H1 (cell line): Measurements from ENCODE around the gene LEFTY1. TPM values are rescaled to one million over a fixed set of nuclear protein-coding genes. Genes with fewer than 3 reads are reported as not detected.

Source experiments
- CTCF ChIA-PET: fragments of 300-600 bp; sonication (Branson Sonifier 250); formaldehyde crosslinking; loops from one replicate; lab custom pipeline; 2021; ENCODE audit not compliant: partially characterized antibody; lab: Charles Lee
- POLR2A ChIA-PET: fragments of 300-600 bp; sonication (Branson Sonifier 250); formaldehyde crosslinking; loops from one replicate; lab custom pipeline; 2021; ENCODE audit warnings: inconsistent platforms; ENCODE audit not compliant: partially characterized antibody; lab: Charles Lee
- DNase-seq, 2 experiments: peaks; one replicate each; pipeline versions ENCODE4 v3.0.0 to v3.0.0-alpha.2; 2010 to 2022; ENCODE audit warnings: low spot score in 2 of 2, low read depth in 1 of 2, mixed read lengths in 1 of 2
- FAIRE-seq: peaks from 2 replicates; lab custom pipeline; 2011; peaks lifted over from hg19 to GRCh38; lab: Jason Lieb, UNC
- H2AFZ ChIP-seq: 2 replicates; pipeline ENCODE4 v1.8.1; 2012; ENCODE audit warnings: low read length, inconsistent platforms
- H2AK5ac ChIP-seq: 2 replicates; pipeline ENCODE4 v1.6.1; 2013; ENCODE audit warnings: low read depth, low read length
- H2BK120ac ChIP-seq: replicated peaks from 2 replicates; pipeline ENCODE3; 2013; ENCODE audit warnings: low read depth, low read length, inconsistent platforms
- H2BK12ac ChIP-seq: 2 replicates; pipeline ENCODE4 v1.6.1; 2013; ENCODE audit warnings: low read depth, low read length
- H2BK15ac ChIP-seq: 2 replicates; pipeline ENCODE4 v1.6.1; 2013; ENCODE audit warnings: low read length
- H2BK20ac ChIP-seq: 2 replicates; pipeline ENCODE4 v1.6.1; 2013; ENCODE audit warnings: low read length
- H2BK5ac ChIP-seq: 2 replicates; pipeline ENCODE4 v1.6.1; 2013; ENCODE audit warnings: low read depth, low read length
- H3K14ac ChIP-seq: 2 replicates; pipeline ENCODE4 v1.6.1; 2013; ENCODE audit warnings: inconsistent platforms; ENCODE audit not compliant: insufficient read length
- H3K18ac ChIP-seq: 2 replicates; pipeline ENCODE4 v1.6.1; 2013; ENCODE audit warnings: low read length; ENCODE audit errors: extremely low read depth
- H3K23ac ChIP-seq: 2 replicates; pipeline ENCODE4 v1.6.1; 2013; ENCODE audit warnings: inconsistent platforms; ENCODE audit not compliant: insufficient read length
- H3K23me2 ChIP-seq: 2 replicates; pipeline ENCODE4 v1.6.1; 2013; ENCODE audit warnings: low read depth, low read length
- H3K27ac ChIP-seq: 2 replicates; pipeline ENCODE4 v1.6.1; 2011; ENCODE audit warnings: low read depth, low read length, inconsistent platforms
- H3K27me3 ChIP-seq, 4 experiments: replicated peaks in 1 of 4; 1 replicate in 1 of 4; 2 replicates in 3 of 4; pipeline versions ENCODE4 v1.6.1 to v1.8.1; 2011 to 2013; ENCODE audit warnings: low read length in 3 of 4, mild to moderate bottlenecking in 3 of 4, inconsistent platforms in 2 of 4, mixed read lengths in 2 of 4, moderate library complexity in 1 of 4; ENCODE audit not compliant: control insufficient read depth in 3 of 4, insufficient read depth in 3 of 4; ENCODE audit errors: extremely low read depth in 1 of 4
- H3K36me3 ChIP-seq, 4 experiments: 2 replicates each; pipeline versions ENCODE4 v1.6.1 to v1.8.1; 2011 to 2013; ENCODE audit warnings: mild to moderate bottlenecking in 4 of 4, low read length in 3 of 4, moderate library complexity in 2 of 4, control low read depth in 1 of 4, inconsistent platforms in 1 of 4; ENCODE audit not compliant: insufficient read depth in 4 of 4, control insufficient read depth in 2 of 4
- H3K4ac ChIP-seq: replicated peaks from 2 replicates; pipeline ENCODE3; 2013; ENCODE audit warnings: low read length, low read depth, mixed read lengths, inconsistent platforms; ENCODE audit not compliant: insufficient read length
- H3K4me1 ChIP-seq, 4 experiments: replicated peaks in 1 of 4; 1 replicate in 1 of 4; 2 replicates in 3 of 4; pipeline versions ENCODE4 v1.6.1 to v1.8.1; 2011 to 2013; ENCODE audit warnings: low read length in 3 of 4, inconsistent platforms in 2 of 4, mixed read lengths in 1 of 4; ENCODE audit not compliant: insufficient read depth in 4 of 4, control insufficient read depth in 3 of 4
- H3K4me2 ChIP-seq, 2 experiments: 2 replicates each; pipeline versions ENCODE4 v1.6.1 to v1.8.1; 2011 to 2013; ENCODE audit warnings: low read depth in 2 of 2, low read length in 2 of 2, control low read depth in 1 of 2, inconsistent platforms in 1 of 2, mild to moderate bottlenecking in 1 of 2; ENCODE audit not compliant: insufficient read depth in 1 of 2
- H3K4me3 ChIP-seq, 4 experiments: fragments of 200-600, 300-600 bp in 1 of 4; sonication (generic), shearing (Covaris generic), sonication (Bioruptor Twin) in 1 of 4; 2 replicates each; pipeline versions ENCODE4 v1.5.1 to v1.8.1; 2011 to 2016; ENCODE audit warnings: low read length in 4 of 4, low read depth in 3 of 4, control low read depth in 2 of 4, inconsistent platforms in 2 of 4, mild to moderate bottlenecking in 2 of 4, mixed read lengths in 1 of 4, moderate library complexity in 1 of 4; ENCODE audit not compliant: insufficient read depth in 2 of 4; ENCODE audit errors: extremely low read depth in 1 of 4
- H3K56ac ChIP-seq: replicated peaks from 2 replicates; pipeline ENCODE3; 2013; ENCODE audit warnings: low read depth, mild to moderate bottlenecking, mixed read lengths, low read length, inconsistent platforms; ENCODE audit not compliant: insufficient read length
- H3K79me1 ChIP-seq: 2 replicates; pipeline ENCODE4 v1.6.1; 2013; ENCODE audit warnings: low read depth, low read length, control low read depth
- H3K79me2 ChIP-seq, 2 experiments: 2 replicates each; pipeline versions ENCODE4 v1.6.1 to v1.8.1; 2012 to 2013; ENCODE audit warnings: low read length in 2 of 2, mild to moderate bottlenecking in 2 of 2, inconsistent platforms in 1 of 2; ENCODE audit not compliant: insufficient read depth in 2 of 2, control insufficient read depth in 1 of 2
- H3K9ac ChIP-seq, 4 experiments: replicated peaks in 1 of 4; 1 replicate in 1 of 4; 2 replicates in 3 of 4; pipeline versions ENCODE4 v1.6.1 to v1.8.1; 2011 to 2013; ENCODE audit warnings: low read depth in 3 of 4, low read length in 3 of 4, control low read depth in 2 of 4, mild to moderate bottlenecking in 2 of 4, moderate library complexity in 2 of 4, inconsistent platforms in 1 of 4; ENCODE audit errors: extremely low read depth in 1 of 4
- H3K9me3 ChIP-seq, 2 experiments: 2 replicates each; pipeline versions ENCODE4 v1.6.1 to v1.8.1; 2012 to 2013; ENCODE audit warnings: mild to moderate bottlenecking in 2 of 2, moderate library complexity in 2 of 2, control low read depth in 1 of 2, inconsistent platforms in 1 of 2, low read depth in 1 of 2, low read length in 1 of 2, mixed read lengths in 1 of 2; ENCODE audit not compliant: insufficient read depth in 2 of 2
- H4K20me1 ChIP-seq, 2 experiments: replicated peaks in 1 of 2; 2 replicates each; pipeline versions ENCODE3 to v1.8.1; 2011 to 2013; ENCODE audit warnings: inconsistent platforms in 2 of 2, low read length in 2 of 2, mild to moderate bottlenecking in 1 of 2; ENCODE audit not compliant: insufficient read depth in 2 of 2, control insufficient read depth in 1 of 2
- H4K5ac ChIP-seq: 2 replicates; pipeline ENCODE4 v1.6.1; 2013; ENCODE audit warnings: low read length, low read depth, mixed read lengths, inconsistent platforms; ENCODE audit not compliant: insufficient read length
- H4K8ac ChIP-seq: 2 replicates; pipeline ENCODE4 v1.8.0; 2013; ENCODE audit warnings: mild to moderate bottlenecking, moderate library complexity, low read length, inconsistent platforms; ENCODE audit not compliant: insufficient read depth; ENCODE audit errors: extremely low read depth
- H4K91ac ChIP-seq: replicated peaks from 2 replicates; pipeline ENCODE3; 2013; ENCODE audit warnings: low read length, mixed read lengths, inconsistent platforms; ENCODE audit not compliant: insufficient read length
- CBX5 ChIP-seq: fragments of 300-800, 300-1000 bp; sonication (generic); IDR thresholded peaks from 2 replicates; pipeline ENCODE4 v1.7.1; 2016; ENCODE audit warnings: antibody characterized with exemption, low read length, low read depth
- CHD1 ChIP-seq: IDR thresholded peaks from 2 replicates; pipeline ENCODE4 v1.6.1; 2012; ENCODE audit warnings: low read depth, low read length, improper control_type of control experiment
- CREB1 ChIP-seq: IDR thresholded peaks from 2 replicates; pipeline ENCODE4 v1.6.1; 2012; ENCODE audit warnings: inconsistent platforms
- GABPA ChIP-seq: IDR thresholded peaks from 2 replicates; pipeline ENCODE4 v1.6.1; 2011; ENCODE audit warnings: mild to moderate bottlenecking, low read length, moderate library complexity, borderline replicate concordance; ENCODE audit not compliant: insufficient read depth
- JUND ChIP-seq: IDR thresholded peaks from 2 replicates; pipeline ENCODE4 v1.6.1; 2011; ENCODE audit warnings: mild to moderate bottlenecking, improper control_type of control experiment, low read length
- KDM4A ChIP-seq: IDR thresholded peaks from one replicate; pipeline ENCODE4 v1.7.1; 2012; ENCODE audit warnings: low read depth, mild to moderate bottlenecking, moderate library complexity, low read length, inconsistent platforms; ENCODE audit not compliant: severe bottlenecking
- MAFK ChIP-seq: IDR thresholded peaks from 2 replicates; pipeline ENCODE4 v1.6.1; 2012; ENCODE audit warnings: low read depth, mild to moderate bottlenecking, improper control_type of control experiment, low read length
- POLR2AphosphoS5 ChIP-seq: IDR thresholded peaks from 2 replicates; pipeline ENCODE4 v1.6.1; 2011; ENCODE audit warnings: low read depth, low read length
- RNF2 ChIP-seq: fragments of 200-900, 300-1000 bp; sonication (generic); IDR thresholded peaks from 2 replicates; pipeline ENCODE4 v1.7.1; 2016; ENCODE audit warnings: borderline replicate concordance, low read depth, mild to moderate bottlenecking, antibody characterized with exemption, low read length; ENCODE audit not compliant: poor library complexity, severe bottlenecking; ENCODE audit errors: missing control alignments
- RXRA ChIP-seq: IDR thresholded peaks from 2 replicates; pipeline ENCODE4 v1.6.1; 2011; ENCODE audit warnings: low read depth, mild to moderate bottlenecking, low read length, moderate library complexity; ENCODE audit not compliant: insufficient read depth
- WGBS, 2 experiments: shearing (Covaris generic) in 1 of 2; methylation state at CpG; one replicate each; pipeline versions ENCODE4 v1.1.6 to v1.1.7; 2013 to 2015; ENCODE audit warnings: low lambda C conversion rate in 2 of 2, mixed read lengths in 2 of 2, inconsistent platforms in 1 of 2, low coverage in 1 of 2, missing lambda C conversion rate in 1 of 2; ENCODE audit not compliant: insufficient replicate concordance in 2 of 2, insufficient coverage in 1 of 2, insufficient read length in 1 of 2; ENCODE audit errors: extremely low coverage in 1 of 2, missing lambda C conversion rate in 1 of 2; 5-methylcytosine and 5-hydroxymethylcytosine counted together
- polyA plus RNA-seq, 7 experiments: library from polyadenylated mRNA; depleted of rRNA in 3 of 7; stranded (reverse) in 5 of 7; unstranded in 2 of 7; fragments of >200 nt in 5 of 7; fragments of 200-250 nt in 2 of 7; gene quantifications; 1 replicate in 5 of 7; 2 replicates in 1 of 7; 4 replicates in 1 of 7; pipeline versions ENCODE4 v1.2.1 to v1.2.3, GENCODE V29; 2011 to 2013; ENCODE audit warnings: missing spikeins in 2 of 7, mixed read lengths in 2 of 7
- total RNA-seq: library from RNA; stranded (reverse); fragmentation: NEBNext Ultra II Directional; extraction: Animal tissue kit (Norgen Biotek cat#: 25700); gene quantifications from 2 replicates; pipeline ENCODE4 v1.2.1, GENCODE V29; 2021

The LEFTY1 gene
- total and polyA plus RNA-seq, 2 of the 8 experiments (the other 6 are each of a cell fraction or from before 2014, with no cell fraction given): 4.5 to 11.7 TPM

GRCh38 chr1:225908773-225909172 is 19.8 kb upstream of the LEFTY1 start:
- no peak overlapping the region for H3K18ac ChIP-seq
- 89% methylated on average over 2 of the region's 2 CpGs; no CpG with 5 or more reads in 1 of the 2 experiments for WGBS, 2 experiments

More at GRCh38 chr1:225908773-225909172, 19.8 kb upstream of the LEFTY1 start:
- H2BK20ac ChIP-seq: no peak overlapping the region
- no peak overlapping the region for H2BK5ac ChIP-seq
- H3K56ac ChIP-seq: no peak overlapping the region
- H3K14ac ChIP-seq: no peak overlapping the region
- POLR2A ChIA-PET: interaction anchor here (1.1 to 5.3 kb wide), 6 partner anchors 10 to 153 kb away, joined by 3 to 41 read pairs (median 6); partner anchors contain the start of genes H3-3A, LEFTY1 and TMEM63A
- no peaks in the 10 kb centered on the region for H3K36me3 ChIP-seq
- H2AFZ ChIP-seq: no peak overlapping the region
- no peaks in the 10 kb centered on the region for H3K79me2 ChIP-seq
- no peak overlapping the region for H2BK15ac ChIP-seq
- H3K4me3 ChIP-seq: no peak overlapping the region
- H3K4me1 ChIP-seq: peaks cover 0 to 7% (median 1%) of the 10 kb centered on the region in 4 experiments; a peak in 2 of 7 replicates
- H3K27ac ChIP-seq: no peak overlapping the region
- H4K20me1 ChIP-seq: no peaks in the 10 kb centered on the region
- H2BK120ac ChIP-seq: no peak overlapping the region
- DNase-seq: no peak
- CTCF ChIA-PET: interaction anchor here (0.6 to 18.7 kb wide), 11 partner anchors 12 to 535 kb away, joined by 3 to 406 read pairs (median 5); partner anchors contain the start of genes LEFTY1 and TMEM63A
- H4K8ac ChIP-seq: no peak overlapping the region
- FAIRE-seq: no peak
- no peak overlapping the region for H3K9ac ChIP-seq
- H3K23me2 ChIP-seq: no peaks in the 10 kb centered on the region
- H3K9me3 ChIP-seq: no peaks in the 10 kb centered on the region
- no peaks in the 10 kb centered on the region; a peak in 2 of 7 replicates for H3K27me3 ChIP-seq
- no peak overlapping the region for H4K91ac ChIP-seq
- H2AK5ac ChIP-seq: no peak overlapping the region
- no peak overlapping the region for H3K4me2 ChIP-seq
- no peaks in the 10 kb centered on the region for H3K79me1 ChIP-seq
- no peak overlapping the region for H3K4ac ChIP-seq
- TF ChIP-seq KDM4A (no peak), CHD1 (no peak), CREB1 (no peak), RNF2 (no peak), JUND (no peak), RXRA (no peak), POLR2AphosphoS5 (no peak), CBX5 (no peak), GABPA (no peak), MAFK (no peak)
- TF ChIP-seq, all 59 proteins: peak for 0
- Histone ChIP-seq H4K5ac (no peak overlapping the region), H3K23ac (no peak overlapping the region), H2BK12ac (0 out of 2 replicates have a peak overlapping the region, but pooled peaks have one; percentile 68)
